Kidney epithelial cell (primary cell): Measurements from ENCODE around the gene C1orf116. TPM values are rescaled to one million over a fixed set of nuclear protein-coding genes. Genes with fewer than 3 reads are reported as not detected.

Experiments
- DNase-seq: peaks from one replicate; pipeline ENCODE4 v3.0.0-alpha.2; 2010; ENCODE audit warnings: low read depth
- H3K27me3 ChIP-seq: 2 replicates; pipeline ENCODE4 v1.6.0; 2011; ENCODE audit warnings: low read length; ENCODE audit not compliant: control insufficient read depth, insufficient read depth
- H3K36me3 ChIP-seq: 2 replicates; pipeline ENCODE4 v1.5.1; 2011; ENCODE audit warnings: low read length; ENCODE audit not compliant: control insufficient read depth, insufficient read depth
- H3K4me3 ChIP-seq: 2 replicates; pipeline ENCODE4 v1.5.1; 2011; ENCODE audit warnings: low read depth, mild to moderate bottlenecking, control low read depth, low read length
- total RNA-seq: library from RNA; depleted of rRNA; stranded (reverse); fragments of >200 nt; gene quantifications from 2 replicates; pipeline ENCODE4 v1.2.3, GENCODE V29; 2015
- TF ChIP-seq, protein P1 (sequence below): IDR thresholded peaks from 2 replicates; pipeline ENCODE4 v1.5.1; 2011; ENCODE audit warnings: mild to moderate bottlenecking, moderate library complexity, low read length, control low read depth, inconsistent platforms; ENCODE audit not compliant: insufficient read depth, poor library complexity, severe bottlenecking

C1orf116 gene
- 34.1 and 39.8 TPM in 2 replicates for total RNA-seq

DNA sequence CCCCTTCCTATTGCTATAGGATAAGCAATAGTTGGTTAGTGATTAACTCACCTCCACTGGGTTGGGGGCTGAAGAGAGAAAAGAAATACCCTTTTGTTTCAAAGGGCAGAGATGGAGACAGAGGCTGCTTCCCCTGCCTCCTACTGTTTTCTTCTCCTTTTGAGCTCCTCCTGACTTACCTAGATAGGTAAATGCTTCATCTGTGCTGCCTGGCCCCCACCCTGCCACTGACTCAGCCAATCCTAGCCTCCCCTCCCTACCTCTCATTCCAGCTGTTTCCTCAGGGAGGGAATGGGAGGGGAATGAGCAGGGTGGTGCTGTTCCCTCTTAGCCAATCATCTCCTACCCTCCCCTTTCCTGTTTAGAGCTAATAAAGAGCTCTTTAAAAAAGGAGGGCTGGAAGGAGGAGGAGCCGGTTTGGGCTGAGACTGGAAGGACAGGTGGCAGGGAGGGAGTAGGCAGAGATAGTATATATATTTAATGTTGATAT is at the start of gene C1orf116:
Gene C1orf116 (minus strand): TSS at position 229 of the 490 bp plus-strand sequence. CDS start 5,158 bp downstream, outside the sequence.
- Histone ChIP-seq H3K36me3 (no peaks in the 10 kb centered on the region), H3K27me3 (no peaks in the 10 kb centered on the region), H3K4me3 (peak within 1 kb of the TSS; percentile 20)
- TF ChIP-seq, protein P1, sequence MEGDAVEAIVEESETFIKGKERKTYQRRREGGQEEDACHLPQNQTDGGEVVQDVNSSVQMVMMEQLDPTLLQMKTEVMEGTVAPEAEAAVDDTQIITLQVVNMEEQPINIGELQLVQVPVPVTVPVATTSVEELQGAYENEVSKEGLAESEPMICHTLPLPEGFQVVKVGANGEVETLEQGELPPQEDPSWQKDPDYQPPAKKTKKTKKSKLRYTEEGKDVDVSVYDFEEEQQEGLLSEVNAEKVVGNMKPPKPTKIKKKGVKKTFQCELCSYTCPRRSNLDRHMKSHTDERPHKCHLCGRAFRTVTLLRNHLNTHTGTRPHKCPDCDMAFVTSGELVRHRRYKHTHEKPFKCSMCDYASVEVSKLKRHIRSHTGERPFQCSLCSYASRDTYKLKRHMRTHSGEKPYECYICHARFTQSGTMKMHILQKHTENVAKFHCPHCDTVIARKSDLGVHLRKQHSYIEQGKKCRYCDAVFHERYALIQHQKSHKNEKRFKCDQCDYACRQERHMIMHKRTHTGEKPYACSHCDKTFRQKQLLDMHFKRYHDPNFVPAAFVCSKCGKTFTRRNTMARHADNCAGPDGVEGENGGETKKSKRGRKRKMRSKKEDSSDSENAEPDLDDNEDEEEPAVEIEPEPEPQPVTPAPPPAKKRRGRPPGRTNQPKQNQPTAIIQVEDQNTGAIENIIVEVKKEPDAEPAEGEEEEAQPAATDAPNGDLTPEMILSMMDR, result no peak
- DNase-seq, result no peak

DNA sequence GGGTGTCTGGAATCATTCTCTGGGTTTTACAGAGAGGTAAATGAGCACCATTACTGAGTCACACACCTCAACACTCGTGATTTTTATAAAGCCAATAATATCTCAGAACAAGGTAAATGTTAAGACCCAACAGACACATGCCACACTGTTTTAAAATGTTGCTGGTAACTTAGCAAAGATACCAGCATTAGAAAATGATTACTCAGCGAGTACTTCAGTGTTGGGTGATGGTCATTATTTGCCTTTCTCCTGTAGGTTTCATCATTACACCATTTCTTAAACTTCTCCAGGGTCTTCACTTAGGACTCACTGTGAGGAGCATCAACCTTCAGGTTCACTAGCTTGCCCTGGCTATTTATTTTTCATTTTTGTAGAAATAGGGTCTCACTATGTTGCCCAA is 49.2 kb upstream of the C1orf116 start:
- H3K4me3 ChIP-seq, result no peak overlapping the region
- TF ChIP-seq, protein P1, result no peak
- no peaks in the 10 kb centered on the region for H3K27me3 ChIP-seq
- no peak for DNase-seq
- H3K36me3 ChIP-seq, result no peaks in the 10 kb centered on the region

DNA sequence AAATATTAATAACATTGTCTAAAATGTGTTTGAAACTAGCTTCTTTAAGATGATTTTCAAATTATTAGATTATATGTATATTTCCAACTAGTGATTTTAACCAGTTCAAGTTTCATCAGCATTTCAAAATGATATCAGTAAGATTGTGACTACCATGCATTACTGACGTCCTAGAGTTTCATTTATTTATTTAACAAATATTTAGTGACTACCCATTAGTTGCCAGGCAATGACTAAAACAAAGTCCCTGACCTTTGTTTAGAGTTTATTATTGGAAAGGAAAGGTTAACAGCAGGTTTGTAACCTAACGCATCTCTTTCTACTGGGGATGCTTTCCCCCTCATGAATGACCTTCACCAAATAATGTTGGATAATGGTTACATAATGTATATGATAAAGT is 48.5 kb upstream of the C1orf116 start:
- TF ChIP-seq, protein P1, result no peak
- no peaks in the 10 kb centered on the region for H3K27me3 ChIP-seq

DNA sequence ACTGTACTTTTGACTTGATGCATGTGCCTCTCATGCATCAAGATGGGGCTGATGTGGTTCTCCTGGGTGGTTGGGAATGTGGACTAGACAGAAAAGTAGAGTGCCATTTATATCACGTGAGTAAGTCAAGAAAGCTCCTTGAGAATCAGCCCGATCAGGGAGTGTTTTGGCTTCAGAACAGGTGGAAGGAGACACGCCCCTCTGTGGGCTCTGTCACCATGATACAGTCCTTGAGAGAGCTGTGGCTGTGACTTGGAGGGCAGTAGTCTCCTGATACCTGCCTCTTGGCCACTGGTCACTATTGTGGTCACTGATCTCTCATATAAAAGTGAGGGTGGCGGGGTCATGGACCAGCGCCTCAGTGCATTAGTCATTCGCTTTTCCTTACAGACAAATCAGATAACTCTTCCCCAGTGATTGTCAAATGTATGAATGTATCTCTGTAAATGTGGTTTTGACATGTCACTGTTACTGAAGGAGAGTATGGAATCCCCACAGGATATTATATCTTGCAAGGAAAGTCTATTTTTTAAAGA is 47.2 kb upstream of the C1orf116 start:
- Histone ChIP-seq H3K4me3 (no peak overlapping the region), H3K36me3 (no peaks in the 10 kb centered on the region), H3K27me3 (no peaks in the 10 kb centered on the region)
- TF ChIP-seq, protein P1, result no peak
- no peak for DNase-seq

More for the DNA sequence above, 48.5 kb upstream of the C1orf116 start:
- H3K4me3 ChIP-seq, result no peak overlapping the region
- no peaks in the 10 kb centered on the region for H3K36me3 ChIP-seq
- no peak for DNase-seq

DNA sequence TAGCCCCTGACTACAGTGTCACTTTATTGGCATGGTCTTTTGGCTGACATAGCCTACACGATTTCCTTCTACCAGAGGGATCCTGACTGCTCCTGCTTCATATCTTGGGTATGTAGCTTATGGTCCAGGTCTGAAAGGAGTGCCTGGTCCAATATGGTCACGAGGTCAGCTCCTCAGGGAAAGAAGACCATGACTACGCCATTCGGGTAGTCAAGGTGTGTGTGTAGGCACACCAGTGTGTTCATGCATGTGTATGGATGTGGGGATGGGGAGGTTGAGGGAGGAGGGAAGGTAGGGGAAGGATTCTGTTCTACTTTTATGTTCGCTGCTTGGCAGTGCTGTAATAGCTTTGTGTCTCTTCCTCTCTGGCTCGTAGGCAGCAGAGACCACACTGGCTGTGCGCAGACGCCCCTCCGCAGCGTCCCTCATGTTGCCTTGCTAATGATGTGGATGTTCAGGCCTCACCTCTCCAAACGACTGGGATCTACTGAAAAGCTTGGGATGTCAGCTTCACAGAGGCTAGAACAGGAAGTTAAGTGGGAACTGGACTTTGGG is 46.1 kb upstream of the C1orf116 start:
- Histone ChIP-seq H3K27me3 (no peaks in the 10 kb centered on the region), H3K36me3 (no peaks in the 10 kb centered on the region), H3K4me3 (no peak overlapping the region)
- TF ChIP-seq, protein P1, result no peak
- DNase-seq, result no peak
